WTC11 (cell line): ENCODE measurements around the gene ATP11A.

Source experiments
- CREB1 ChIP-seq: sonication (generic); formaldehyde crosslinking; IDR thresholded peaks from 2 replicates; pipeline ENCODE4 v1.8.0; 2023; ENCODE audit warnings: mild to moderate bottlenecking, missing genetic modification reagents
- FOXP1 ChIP-seq: sonication (generic); formaldehyde crosslinking; IDR thresholded peaks from 2 replicates; pipeline ENCODE4 v1.8.0; 2022; ENCODE audit warnings: missing genetic modification reagents, mild to moderate bottlenecking, moderate library complexity, borderline replicate concordance
- NR2C2 ChIP-seq: sonication (generic); formaldehyde crosslinking; IDR thresholded peaks from 2 replicates; pipeline ENCODE4 v1.8.0; 2022; ENCODE audit warnings: mild to moderate bottlenecking, missing genetic modification reagents
- SMAD4 ChIP-seq: sonication (generic); formaldehyde crosslinking; IDR thresholded peaks from 2 replicates; pipeline ENCODE4 v1.8.0; 2022; ENCODE audit warnings: mild to moderate bottlenecking, missing genetic modification reagents
- TCF7 ChIP-seq: sonication (generic); formaldehyde crosslinking; IDR thresholded peaks from 2 replicates; pipeline ENCODE4 v1.8.0; 2022; ENCODE audit warnings: mild to moderate bottlenecking, low read depth, missing genetic modification reagents, moderate library complexity
- ZNF121 ChIP-seq: sonication (generic); formaldehyde crosslinking; IDR thresholded peaks from 2 replicates; pipeline ENCODE4 v1.8.0; 2023; ENCODE audit warnings: missing genetic modification reagents
- ZNF138 ChIP-seq: sonication (generic); formaldehyde crosslinking; conservative IDR thresholded peaks from 2 replicates; pipeline ENCODE4 v1.8.1; 2022; ENCODE audit warnings: mild to moderate bottlenecking, moderate library complexity, missing genetic modification reagents
- TF ChIP-seq, protein P1 (sequence below): fragments of 200-600 bp; IDR thresholded peaks from 2 replicates; pipeline ENCODE4 v1.8.0; 2022; ENCODE audit warnings: antibody characterized with exemption
- TF ChIP-seq, protein P2 (sequence below): sonication (generic); formaldehyde crosslinking; IDR thresholded peaks from 2 replicates; pipeline ENCODE4 v1.8.0; 2022; ENCODE audit warnings: mild to moderate bottlenecking, missing genetic modification reagents
- TF ChIP-seq, protein P3 (sequence below): fragments of 250-450 bp; sonication (Bioruptor Pico); IDR thresholded peaks from 2 replicates; pipeline ENCODE4 v1.9.0; 2021; ENCODE audit warnings: mild to moderate bottlenecking
- TF ChIP-seq, protein P4 (sequence below): sonication (generic); formaldehyde crosslinking; IDR thresholded peaks from 2 replicates; pipeline ENCODE4 v1.8.0; 2023; ENCODE audit warnings: missing genetic modification reagents
- TF ChIP-seq, protein P5 (sequence below): sonication (generic); formaldehyde crosslinking; IDR thresholded peaks from 2 replicates; pipeline ENCODE4 v1.8.0; 2022; ENCODE audit warnings: mild to moderate bottlenecking, missing genetic modification reagents
- TF ChIP-seq, protein P6 (sequence below): sonication (generic); formaldehyde crosslinking; IDR thresholded peaks from 2 replicates; pipeline ENCODE4 v1.8.1; 2022; ENCODE audit warnings: missing genetic modification reagents, borderline replicate concordance
- TF ChIP-seq, protein P7 (sequence below): sonication (generic); formaldehyde crosslinking; IDR thresholded peaks from 2 replicates; pipeline ENCODE4 v1.8.1; 2023; ENCODE audit warnings: mild to moderate bottlenecking, missing genetic modification reagents, borderline replicate concordance

DNA sequence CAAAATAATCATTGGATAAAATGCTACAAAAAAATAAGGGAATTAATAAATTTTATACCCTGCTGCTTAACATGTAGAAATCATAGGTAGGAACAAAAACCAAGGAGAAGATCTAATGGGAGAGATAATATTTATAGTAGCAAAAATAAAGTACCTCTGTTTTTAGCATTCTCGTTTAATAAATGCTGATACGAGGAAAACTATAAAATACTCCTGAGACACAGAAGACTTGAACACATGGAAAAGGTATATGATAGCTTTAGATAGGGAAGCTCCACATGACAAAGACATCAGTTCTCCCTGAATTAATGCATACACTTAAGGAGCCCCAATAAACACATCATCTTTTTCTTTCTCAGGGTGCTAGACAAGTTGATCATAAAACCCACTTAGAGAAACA lies 234.5 kb downstream of the ATP11A start:
- TF ChIP-seq, protein P1, sequence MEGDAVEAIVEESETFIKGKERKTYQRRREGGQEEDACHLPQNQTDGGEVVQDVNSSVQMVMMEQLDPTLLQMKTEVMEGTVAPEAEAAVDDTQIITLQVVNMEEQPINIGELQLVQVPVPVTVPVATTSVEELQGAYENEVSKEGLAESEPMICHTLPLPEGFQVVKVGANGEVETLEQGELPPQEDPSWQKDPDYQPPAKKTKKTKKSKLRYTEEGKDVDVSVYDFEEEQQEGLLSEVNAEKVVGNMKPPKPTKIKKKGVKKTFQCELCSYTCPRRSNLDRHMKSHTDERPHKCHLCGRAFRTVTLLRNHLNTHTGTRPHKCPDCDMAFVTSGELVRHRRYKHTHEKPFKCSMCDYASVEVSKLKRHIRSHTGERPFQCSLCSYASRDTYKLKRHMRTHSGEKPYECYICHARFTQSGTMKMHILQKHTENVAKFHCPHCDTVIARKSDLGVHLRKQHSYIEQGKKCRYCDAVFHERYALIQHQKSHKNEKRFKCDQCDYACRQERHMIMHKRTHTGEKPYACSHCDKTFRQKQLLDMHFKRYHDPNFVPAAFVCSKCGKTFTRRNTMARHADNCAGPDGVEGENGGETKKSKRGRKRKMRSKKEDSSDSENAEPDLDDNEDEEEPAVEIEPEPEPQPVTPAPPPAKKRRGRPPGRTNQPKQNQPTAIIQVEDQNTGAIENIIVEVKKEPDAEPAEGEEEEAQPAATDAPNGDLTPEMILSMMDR: no peak
- no peak for TF ChIP-seq ZNF138 (CRISPR knock-in tag)
- TF ChIP-seq CREB1 (CRISPR knock-in tag): no peak
- TF ChIP-seq ZNF121 (CRISPR knock-in tag): no peak
- TF ChIP-seq, protein P2, sequence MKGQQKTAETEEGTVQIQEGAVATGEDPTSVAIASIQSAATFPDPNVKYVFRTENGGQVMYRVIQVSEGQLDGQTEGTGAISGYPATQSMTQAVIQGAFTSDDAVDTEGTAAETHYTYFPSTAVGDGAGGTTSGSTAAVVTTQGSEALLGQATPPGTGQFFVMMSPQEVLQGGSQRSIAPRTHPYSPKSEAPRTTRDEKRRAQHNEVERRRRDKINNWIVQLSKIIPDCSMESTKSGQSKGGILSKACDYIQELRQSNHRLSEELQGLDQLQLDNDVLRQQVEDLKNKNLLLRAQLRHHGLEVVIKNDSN (CRISPR knock-in tag): no peak
- TF ChIP-seq SMAD4 (CRISPR knock-in tag): no peak
- TF ChIP-seq, protein P3, sequence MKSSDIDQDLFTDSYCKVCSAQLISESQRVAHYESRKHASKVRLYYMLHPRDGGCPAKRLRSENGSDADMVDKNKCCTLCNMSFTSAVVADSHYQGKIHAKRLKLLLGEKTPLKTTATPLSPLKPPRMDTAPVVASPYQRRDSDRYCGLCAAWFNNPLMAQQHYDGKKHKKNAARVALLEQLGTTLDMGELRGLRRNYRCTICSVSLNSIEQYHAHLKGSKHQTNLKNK: no peak
- no peak for TF ChIP-seq FOXP1 (CRISPR knock-in tag)
- no peak for TF ChIP-seq NR2C2 (CRISPR knock-in tag)
- TF ChIP-seq, protein P4, sequence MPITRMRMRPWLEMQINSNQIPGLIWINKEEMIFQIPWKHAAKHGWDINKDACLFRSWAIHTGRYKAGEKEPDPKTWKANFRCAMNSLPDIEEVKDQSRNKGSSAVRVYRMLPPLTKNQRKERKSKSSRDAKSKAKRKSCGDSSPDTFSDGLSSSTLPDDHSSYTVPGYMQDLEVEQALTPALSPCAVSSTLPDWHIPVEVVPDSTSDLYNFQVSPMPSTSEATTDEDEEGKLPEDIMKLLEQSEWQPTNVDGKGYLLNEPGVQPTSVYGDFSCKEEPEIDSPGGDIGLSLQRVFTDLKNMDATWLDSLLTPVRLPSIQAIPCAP: no peak
- TF ChIP-seq, protein P5, sequence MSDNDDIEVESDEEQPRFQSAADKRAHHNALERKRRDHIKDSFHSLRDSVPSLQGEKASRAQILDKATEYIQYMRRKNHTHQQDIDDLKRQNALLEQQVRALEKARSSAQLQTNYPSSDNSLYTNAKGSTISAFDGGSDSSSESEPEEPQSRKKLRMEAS (CRISPR knock-in tag): no peak
- TF ChIP-seq, protein P6, sequence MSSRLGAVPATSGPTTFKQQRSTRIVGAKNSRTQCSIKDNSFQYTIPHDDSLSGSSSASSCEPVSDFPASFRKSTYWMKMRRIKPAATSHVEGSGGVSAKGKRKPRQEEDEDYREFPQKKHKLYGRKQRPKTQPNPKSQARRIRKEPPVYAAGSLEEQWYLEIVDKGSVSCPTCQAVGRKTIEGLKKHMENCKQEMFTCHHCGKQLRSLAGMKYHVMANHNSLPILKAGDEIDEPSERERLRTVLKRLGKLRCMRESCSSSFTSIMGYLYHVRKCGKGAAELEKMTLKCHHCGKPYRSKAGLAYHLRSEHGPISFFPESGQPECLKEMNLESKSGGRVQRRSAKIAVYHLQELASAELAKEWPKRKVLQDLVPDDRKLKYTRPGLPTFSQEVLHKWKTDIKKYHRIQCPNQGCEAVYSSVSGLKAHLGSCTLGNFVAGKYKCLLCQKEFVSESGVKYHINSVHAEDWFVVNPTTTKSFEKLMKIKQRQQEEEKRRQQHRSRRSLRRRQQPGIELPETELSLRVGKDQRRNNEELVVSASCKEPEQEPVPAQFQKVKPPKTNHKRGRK (CRISPR knock-in tag): no peak
- TF ChIP-seq TCF7 (CRISPR knock-in tag): no peak
- TF ChIP-seq, protein P7, sequence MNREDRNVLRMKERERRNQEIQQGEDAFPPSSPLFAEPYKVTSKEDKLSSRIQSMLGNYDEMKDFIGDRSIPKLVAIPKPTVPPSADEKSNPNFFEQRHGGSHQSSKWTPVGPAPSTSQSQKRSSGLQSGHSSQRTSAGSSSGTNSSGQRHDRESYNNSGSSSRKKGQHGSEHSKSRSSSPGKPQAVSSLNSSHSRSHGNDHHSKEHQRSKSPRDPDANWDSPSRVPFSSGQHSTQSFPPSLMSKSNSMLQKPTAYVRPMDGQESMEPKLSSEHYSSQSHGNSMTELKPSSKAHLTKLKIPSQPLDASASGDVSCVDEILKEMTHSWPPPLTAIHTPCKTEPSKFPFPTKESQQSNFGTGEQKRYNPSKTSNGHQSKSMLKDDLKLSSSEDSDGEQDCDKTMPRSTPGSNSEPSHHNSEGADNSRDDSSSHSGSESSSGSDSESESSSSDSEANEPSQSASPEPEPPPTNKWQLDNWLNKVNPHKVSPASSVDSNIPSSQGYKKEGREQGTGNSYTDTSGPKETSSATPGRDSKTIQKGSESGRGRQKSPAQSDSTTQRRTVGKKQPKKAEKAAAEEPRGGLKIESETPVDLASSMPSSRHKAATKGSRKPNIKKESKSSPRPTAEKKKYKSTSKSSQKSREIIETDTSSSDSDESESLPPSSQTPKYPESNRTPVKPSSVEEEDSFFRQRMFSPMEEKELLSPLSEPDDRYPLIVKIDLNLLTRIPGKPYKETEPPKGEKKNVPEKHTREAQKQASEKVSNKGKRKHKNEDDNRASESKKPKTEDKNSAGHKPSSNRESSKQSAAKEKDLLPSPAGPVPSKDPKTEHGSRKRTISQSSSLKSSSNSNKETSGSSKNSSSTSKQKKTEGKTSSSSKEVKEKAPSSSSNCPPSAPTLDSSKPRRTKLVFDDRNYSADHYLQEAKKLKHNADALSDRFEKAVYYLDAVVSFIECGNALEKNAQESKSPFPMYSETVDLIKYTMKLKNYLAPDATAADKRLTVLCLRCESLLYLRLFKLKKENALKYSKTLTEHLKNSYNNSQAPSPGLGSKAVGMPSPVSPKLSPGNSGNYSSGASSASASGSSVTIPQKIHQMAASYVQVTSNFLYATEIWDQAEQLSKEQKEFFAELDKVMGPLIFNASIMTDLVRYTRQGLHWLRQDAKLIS (CRISPR knock-in tag): no peak
